HG02970 (cell line): ENCODE results near the gene SLC34A1.
A peak's percentile ranks its signal among the peaks of the same experiment; 100 is the strongest.

Experiments
- ATAC-seq: cut with Tn5 transposase; IDR thresholded peaks from one replicate; pipeline ENCODE4 v1.9.1; 2021; ENCODE audit warnings: mild to moderate bottlenecking, moderate library complexity, moderate number of reproducible peaks; ENCODE audit not compliant: unreplicated experiment, low FRiP score

SLC34A1 gene

DNA sequence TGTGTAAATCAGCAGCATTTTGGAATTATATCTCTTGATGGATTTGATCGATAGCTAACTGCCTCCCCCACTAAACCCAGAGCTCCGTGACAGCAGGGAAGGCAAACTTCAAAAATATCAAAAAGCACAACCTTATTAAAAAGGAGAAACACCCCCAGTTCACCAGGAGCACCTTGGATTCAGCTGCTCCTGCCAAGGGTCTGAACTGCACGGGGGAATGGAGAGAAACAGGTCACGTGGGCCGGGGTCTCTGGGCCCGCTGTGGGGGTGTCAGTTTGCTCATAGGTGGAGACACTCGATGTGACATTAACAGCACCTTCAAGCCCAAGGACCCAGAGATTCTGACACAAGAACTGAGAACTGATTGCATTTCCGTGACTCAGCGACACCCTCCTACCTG, 1.1 kb upstream of the SLC34A1 start:
- ATAC-seq: no peak

DNA sequence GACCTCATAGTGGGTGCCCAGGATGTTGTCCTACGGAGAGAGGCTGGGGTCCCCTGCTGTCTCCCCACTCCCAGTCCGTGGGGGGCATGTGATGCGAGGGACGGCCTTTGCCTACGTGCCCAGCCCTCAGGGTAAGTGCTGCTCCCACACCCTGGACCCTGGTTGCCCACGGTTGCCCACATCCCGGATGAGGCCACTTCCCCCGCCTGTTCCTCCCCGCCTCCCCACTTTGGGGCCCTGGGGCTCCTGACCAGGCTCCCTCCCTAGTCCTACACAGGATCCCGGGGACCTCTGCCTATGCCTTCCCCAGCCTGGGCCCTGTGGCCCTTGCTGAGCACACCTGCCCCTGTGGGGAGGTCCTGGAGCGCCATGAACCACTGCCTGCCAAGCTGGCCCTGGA, 1.5 kb downstream of the SLC34A1 start:
- ATAC-seq: no peak

DNA sequence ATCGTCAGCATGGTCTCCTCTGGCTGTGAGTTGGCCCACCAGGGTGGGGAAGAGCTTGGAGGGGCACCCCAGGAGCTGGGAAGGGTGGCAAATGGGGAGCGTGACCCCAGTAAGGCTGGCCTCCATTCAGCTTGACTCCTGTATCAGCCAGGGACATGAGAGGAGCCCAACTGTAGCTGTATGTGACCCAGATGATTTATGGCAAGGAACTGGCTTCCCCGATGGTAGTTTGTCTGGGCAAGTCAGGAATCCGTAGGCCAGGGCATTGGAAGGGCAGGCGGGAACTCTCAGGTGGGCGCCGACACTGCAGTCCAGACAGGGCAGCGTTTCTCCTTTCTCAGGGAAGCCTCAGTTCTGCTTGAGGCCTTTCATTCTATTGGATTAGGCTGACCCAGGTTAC, 2.3 kb downstream of the SLC34A1 start:
- ATAC-seq: no peak

DNA sequence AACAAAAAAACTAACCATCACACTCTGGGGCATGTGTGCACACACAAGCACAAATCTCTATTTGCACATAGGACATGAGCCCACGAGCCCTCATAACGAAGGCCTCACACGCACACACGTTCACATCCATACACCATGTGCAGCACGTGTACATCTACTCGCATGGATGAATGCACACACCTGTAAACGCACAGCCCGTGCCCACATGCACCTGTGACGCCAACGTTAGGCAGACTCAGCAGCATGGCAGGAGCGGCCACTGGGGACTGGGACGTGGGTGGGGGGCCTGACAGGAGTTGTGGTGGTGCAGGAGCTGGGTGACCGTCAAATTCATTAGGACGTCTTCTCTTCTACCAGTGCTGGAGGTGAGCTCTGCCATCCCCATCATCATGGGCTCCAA, 3.2 kb downstream of the SLC34A1 start:
- ATAC-seq: no peak

- no peak for ATAC-seq
Observed at GRCh38 chr5:177388521-177389052, 4.4 kb downstream of the SLC34A1 start.

- ATAC-seq: no peak
Observed at GRCh38 chr5:177389241-177390169, 5.3 kb downstream of the SLC34A1 start.

DNA sequence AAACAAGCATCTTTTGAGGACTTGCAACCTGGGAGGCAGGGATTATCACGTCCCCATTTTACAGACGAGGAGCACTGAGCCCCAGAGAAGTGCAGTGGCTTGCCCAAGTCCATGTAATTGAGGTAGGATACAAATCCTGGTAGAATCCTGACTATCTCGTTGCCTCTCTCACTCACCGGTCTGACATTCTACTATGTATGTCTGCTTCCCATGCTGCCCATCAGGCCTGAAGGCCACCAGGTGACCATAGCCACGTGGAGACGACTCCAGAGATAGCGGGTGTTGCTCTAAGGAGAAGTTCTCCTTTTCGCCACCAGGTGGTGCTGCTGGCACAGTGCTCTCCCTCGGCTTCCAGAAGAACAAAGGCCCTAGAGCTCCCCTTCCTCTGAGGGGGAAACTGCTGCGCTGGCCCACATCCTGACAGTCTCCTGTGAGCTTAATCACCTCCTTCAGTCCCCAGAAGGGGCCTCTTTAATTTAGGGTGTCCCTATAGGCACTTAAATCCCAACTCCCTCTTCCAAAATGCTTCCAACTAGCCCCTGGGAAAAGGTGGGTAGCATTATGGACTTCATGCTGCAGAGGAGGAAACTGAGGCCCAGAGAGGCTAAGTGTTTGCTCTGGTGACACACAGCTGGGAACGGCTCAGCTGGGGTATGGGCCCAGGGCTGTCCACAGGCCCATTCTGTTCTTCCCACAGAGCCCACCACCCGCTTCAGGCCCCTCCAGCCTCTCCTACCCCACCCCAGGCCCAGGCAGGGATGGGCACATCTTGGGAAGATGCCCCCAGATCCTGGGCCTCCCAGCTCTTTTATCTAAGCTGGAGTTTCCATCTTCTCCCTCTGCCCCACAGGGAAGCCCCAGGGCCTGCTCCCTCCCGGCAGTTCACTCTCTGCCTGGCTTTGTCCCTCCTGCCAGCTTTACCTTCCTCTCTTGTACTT, 6.4 kb downstream of the SLC34A1 start:
- peak; percentile 46 for ATAC-seq

DNA sequence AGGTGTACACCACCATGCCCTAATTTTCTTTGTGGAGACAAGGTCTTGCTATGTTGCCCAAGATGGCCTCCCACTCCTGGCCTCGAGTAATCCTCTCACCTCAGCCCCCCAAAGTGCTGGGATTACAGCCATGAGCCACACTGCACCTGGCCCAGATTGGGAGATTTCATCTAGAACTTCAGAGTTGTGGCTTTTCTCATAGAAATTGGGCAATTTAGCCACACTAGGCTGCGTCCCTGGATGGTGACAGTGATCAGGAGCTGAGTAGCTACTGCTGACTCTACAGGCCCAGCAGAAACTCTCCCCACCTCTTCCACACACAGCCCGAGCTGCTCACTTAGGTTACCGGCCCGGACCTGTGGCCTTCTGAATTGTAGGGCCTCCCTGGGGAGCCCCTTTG, 8.5 kb downstream of the SLC34A1 start:
- no peak for ATAC-seq

DNA sequence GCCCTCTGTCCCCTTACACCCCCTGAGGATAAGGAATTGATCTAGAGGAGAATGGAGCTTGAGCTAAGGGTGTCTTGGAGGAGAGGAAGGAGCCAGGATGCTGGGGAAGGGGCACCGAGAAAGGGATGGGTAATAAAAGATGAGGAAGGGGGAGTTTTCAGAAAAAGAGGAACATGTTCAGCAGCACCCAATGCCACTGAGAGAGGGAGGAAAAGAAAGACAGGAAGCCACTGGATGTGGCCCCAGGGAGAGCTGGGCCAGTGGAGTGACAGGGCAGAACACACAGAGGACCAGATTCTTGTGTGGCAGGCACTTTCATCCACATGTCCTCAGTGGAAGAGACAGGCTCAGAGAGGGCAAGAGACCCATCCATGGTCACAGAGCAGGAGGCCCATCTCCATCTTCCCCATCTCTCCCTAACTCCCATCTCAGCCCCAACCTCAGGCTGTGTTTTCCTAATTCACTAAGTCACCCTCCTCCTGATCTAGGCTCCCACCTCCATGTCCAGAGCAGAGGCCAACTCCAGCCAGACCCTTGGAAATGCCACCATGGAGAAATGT, 9.1 kb downstream of the SLC34A1 start:
- no peak for ATAC-seq

DNA sequence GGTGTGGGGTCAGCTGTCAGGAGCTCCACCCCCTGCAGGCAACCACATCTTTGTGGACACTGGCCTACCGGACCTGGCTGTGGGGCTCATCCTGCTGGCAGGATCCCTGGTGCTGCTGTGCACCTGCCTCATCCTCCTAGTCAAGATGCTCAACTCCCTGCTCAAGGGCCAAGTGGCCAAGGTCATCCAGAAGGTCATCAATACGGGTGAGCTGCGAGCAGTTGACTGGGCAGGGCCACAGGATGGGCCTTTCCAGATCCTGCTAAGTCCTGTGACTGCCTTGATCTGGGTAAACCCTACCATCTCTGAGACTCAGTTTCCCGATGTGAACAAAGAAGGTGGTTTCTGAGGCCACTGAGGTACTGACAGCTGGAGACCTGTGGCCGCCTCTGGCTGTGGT, 9.8 kb downstream of the SLC34A1 start:
- ATAC-seq: no peak

DNA sequence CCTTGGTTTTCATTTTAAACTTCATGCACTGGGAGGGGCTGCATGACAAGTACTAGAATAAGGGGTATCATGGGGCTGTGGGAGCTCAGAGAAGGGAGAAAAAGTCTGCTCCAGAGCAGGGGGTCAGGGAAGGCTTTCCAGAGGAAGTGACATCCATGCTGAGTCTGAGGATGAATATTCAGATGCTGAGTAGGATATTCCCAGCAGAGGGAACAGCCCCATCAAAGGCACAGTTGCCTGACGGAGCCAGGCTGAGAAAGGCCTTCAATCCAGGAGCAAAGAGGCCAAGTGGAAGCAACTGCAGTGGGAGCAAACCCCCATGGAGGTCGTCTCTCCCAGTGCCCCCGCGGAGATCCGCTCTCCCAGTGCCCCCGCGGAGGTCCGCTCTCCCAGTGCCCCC, 11.8 kb downstream of the SLC34A1 start:
- no peak for ATAC-seq

GRCh38 chr5:177396807-177397206, 12.6 kb downstream of the SLC34A1 start:
- ATAC-seq: no peak

GRCh38 chr5:177397875-177398390, 13.7 kb downstream of the SLC34A1 start:
- ATAC-seq: no peak

DNA sequence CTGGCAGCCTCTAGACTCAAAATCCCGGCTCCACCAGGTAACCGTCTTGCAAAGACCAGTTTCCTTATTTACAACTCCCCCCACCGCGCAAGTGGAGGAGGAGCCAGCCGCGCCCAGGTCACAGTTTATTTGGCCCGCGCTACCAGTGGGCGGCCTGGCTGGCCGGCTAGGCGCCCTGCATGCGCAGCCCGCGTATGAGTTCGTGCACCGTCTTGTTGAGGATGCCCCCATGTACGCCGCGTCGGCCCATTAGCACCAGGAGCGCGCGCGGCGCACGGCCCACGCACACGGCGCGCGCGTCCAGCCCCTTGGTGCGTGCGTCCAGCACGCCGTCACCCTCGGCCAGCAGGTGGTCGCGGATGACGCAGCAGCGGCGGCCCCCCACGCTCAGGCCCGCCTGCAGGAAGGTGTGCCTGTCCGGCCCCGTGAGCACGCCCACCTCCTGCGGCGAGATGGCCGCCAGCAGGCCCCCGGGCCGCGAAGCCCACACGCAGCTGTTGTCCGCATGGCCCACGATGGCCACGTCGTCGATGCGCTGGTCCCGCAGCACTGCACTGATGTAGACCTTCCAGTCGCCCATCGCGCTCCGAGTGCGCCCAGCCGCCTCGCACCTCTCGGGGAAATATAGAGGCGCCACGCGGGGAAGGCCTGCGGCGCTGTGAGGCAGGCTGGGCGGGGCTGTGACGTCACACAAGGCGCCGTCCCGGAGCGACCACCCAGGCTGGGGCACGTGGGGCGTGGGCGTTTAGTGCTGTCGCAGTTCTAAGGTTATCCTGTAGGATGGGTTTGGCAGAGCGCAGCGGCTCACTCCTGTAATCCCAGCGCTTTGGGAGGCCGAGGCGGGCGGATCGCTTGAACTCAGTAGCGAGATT, 16.0 kb downstream of the SLC34A1 start, which contains the start of gene PFN3:
TSS of gene PFN3 (minus strand) at position 665 of the 872 bp plus-strand sequence. CDS start at position 580, 85 bp downstream.
- no peak for ATAC-seq

GRCh38 chr5:177402271-177403043, 18.2 kb downstream of the SLC34A1 start:
- ATAC-seq: no peak

DNA sequence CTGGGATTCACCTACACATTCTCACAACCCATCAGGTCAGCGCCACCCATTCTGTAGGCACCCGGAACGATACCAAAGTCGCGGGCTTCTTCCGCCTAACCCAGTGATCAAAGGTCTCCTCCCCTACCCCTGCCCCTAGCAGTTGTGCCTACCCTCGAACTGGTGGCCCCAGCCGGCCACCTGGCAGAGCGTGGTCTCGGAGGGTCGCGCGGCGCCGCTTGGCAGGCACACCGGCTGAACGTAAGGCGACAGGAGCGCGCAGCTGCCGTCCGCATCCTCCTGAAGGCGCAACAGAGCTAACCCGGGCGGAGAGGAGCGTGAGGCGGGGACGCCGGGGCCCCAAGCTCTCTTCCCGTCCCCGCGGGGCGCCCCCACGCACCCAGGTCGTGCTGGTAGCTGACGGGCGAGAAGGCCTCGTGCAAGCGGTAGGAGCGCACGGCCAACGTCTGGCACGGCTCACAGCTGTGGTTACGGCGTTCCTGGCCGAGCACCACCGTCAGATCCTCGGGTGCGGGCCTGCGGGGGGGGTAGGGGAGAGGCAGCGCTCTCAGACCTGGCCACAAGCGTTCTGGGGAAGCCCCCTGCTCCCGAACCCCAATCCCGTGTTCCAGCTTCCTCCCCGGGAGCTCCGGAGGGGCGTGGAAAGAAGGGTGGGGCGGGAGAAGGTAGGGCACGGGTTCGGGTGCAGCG, 19.0 kb downstream of the SLC34A1 start:
- peak; percentile 22 for ATAC-seq

DNA sequence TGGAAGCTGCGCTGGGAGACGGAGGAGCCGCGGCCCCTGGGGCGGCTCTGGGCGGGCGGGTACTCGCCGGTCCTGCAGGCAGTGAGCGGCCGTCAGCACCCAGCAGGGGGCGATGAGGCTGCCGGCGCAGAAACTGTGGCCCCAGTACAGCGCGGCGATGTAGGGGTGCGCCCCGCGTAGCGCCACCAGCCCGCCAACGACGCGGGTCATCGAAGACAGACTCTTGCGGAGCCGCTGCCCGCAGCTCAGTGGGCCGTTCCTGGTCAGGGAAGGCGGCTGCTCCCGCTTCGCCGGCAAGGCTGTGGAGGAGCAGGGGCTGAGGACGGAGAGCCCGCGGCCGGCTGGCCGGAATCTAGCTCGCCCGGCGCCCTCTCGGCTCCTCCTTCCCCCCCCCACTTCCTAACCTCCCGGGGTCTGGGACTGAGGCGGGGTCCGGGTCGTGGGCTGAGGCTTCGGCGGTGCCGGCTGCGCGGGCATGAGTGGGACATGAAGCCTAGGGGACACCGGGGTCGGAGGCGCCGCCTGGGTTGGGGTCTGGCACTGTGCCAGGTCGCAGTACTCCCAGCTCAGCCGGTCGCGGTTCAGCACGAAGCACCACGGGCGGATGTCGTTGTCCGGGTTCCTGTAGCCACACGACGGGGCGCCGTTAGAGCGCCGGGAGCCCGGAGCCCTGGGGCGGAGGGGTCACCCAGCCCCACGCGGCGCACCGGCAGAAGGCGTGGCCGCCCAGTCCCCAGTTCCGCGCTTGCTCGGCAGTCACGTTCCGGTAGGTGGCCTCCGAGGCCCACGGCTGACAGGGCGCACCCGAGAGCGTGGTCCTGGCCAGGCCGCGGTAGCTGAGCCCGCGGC, 19.8 kb downstream of the SLC34A1 start:
- ATAC-seq: peak; percentile 61
